GM19351 (cell line): ENCODE data around the gene MITD1.
"Not testable (repeated sequence)": the region's sequence is repeated elsewhere in the genome, so short reads cannot be mapped to it uniquely, and the experiment has no call there.

ENCODE experiments used
- ATAC-seq: cut with Tn5 transposase; IDR thresholded peaks from one replicate; pipeline ENCODE4 v1.9.1; 2021; ENCODE audit warnings: mild to moderate bottlenecking, moderate library complexity; ENCODE audit not compliant: unreplicated experiment

The MITD1 gene

GRCh38 chr2:99180755-99181623 is at the start of gene MITD1, which contains the start of gene MRPL30:
MITD1 (minus strand) TSS chr2:99181058; CDS start chr2:99180981, 77 bp downstream.
MRPL30 (plus strand) TSS chr2:99181184; CDS start chr2:99186204, 5,020 bp downstream.
- peak; percentile 93 for ATAC-seq

- no peak for ATAC-seq
Measured at GRCh38 chr2:99217929-99218501, 37.2 kb upstream of the MITD1 start.

GRCh38 chr2:99216096-99216495 is 35.2 kb upstream of the MITD1 start:
- no peak for ATAC-seq

DNA sequence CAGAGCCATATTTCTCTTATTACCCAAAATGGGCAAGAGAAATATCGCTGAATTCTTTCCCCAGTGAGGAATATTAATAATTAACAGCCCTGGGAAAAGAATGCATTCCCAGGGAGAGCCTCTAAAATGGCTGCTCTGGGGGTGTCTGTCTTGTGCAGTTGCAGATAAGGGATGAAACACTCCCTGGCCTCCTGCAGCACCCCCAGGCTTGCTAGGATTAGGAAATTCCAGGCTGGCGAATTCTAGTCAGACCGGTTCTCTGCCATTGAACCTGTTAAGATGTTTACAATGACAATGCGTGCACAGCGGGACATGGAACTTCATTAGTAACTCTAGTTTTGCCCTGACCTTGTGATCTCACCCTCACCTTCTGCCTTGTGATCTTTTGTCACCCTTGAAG is 24.6 kb upstream of the MITD1 start:
- ATAC-seq: no peak

DNA sequence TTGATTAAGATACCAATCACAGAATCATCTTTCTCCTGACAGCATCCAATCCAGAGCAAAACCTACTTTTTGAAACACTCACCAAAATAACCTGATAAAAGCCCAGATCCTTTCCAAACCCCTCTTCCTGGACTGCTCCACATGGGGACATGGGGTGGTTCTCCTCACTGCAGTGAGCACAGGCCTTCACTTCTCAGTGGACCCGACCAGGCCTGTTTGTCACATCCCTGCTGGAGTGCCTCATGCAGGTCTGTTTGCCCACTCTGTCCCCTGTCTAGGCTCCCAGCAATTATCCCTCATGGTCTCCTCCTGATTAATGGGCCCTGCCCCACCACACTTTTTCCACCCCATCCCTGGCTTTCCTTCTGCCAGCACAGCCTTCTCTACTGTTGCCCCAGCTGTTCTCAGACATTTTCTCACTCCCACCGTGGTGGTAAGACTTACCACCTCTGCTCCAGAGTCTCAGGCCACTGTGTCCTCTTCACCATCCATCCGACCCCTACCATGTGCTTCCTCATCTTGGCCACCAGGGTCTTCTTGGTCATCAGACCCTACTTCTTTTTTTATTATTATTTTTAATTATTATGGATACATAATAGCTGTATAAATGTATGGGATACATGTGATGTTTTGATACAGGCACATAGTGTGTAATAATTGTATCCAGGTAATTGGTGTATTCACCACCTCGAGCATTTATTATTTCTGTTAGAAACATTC is 21.3 kb upstream of the MITD1 start:
- ATAC-seq: no peak

GRCh38 chr2:99200076-99200800 is 19.4 kb upstream of the MITD1 start:
- no peak for ATAC-seq

GRCh38 chr2:99198103-99198841 is 17.4 kb upstream of the MITD1 start:
- no peak for ATAC-seq

GRCh38 chr2:99192364-99192763 is 11.5 kb upstream of the MITD1 start:
- not testable (repeated sequence) for ATAC-seq

- ATAC-seq: no peak
Measured at GRCh38 chr2:99190548-99190947, 9.7 kb upstream of the MITD1 start.

GRCh38 chr2:99188357-99188756 is 7.5 kb upstream of the MITD1 start:
- ATAC-seq: no peak

DNA sequence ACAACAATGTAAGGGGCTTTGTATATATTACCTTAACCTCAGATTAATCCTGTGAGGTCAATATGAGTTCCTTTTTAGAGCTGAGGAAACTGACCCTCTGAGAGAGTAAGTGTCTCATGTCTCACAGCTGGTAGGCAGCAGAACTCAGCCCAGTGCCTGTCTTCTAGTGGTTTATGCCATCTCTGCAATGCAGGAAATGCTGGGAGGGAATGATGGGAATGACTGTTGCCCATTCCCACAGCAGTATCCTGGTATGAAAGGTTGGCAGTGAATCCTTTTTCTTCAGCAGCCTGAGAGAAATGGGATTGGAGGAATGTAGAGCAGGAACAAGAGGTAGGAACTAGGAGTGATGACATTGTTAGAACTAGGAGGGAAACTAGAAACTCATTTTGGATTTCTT is 6.2 kb upstream of the MITD1 start:
- no peak for ATAC-seq

- no peak for ATAC-seq
Measured at GRCh38 chr2:99184811-99185210, 4.0 kb upstream of the MITD1 start.

DNA sequence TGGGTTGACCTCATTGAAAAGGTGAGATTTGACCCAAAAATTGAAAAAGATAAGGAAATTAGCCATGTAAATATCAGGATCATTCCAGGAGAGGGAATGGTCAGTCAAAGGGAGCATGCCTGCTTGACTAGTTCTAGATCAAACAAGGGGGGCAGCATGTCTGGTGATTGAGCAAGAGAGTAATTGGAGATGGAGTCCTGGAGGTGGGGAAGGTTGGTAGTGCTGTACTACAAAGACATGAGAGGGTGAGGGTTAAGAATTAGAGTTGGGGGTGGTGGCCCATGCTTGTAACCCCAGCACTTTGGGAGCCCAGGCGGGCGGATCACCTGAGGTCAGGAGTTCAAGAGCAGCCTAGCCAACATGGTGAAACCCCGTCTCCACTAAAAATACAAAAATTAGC is 2.2 kb upstream of the MITD1 start:
- ATAC-seq: no peak

- ATAC-seq: no peak
Measured at GRCh38 chr2:99181624-99182000, 754 bp upstream of the MITD1 start.

DNA sequence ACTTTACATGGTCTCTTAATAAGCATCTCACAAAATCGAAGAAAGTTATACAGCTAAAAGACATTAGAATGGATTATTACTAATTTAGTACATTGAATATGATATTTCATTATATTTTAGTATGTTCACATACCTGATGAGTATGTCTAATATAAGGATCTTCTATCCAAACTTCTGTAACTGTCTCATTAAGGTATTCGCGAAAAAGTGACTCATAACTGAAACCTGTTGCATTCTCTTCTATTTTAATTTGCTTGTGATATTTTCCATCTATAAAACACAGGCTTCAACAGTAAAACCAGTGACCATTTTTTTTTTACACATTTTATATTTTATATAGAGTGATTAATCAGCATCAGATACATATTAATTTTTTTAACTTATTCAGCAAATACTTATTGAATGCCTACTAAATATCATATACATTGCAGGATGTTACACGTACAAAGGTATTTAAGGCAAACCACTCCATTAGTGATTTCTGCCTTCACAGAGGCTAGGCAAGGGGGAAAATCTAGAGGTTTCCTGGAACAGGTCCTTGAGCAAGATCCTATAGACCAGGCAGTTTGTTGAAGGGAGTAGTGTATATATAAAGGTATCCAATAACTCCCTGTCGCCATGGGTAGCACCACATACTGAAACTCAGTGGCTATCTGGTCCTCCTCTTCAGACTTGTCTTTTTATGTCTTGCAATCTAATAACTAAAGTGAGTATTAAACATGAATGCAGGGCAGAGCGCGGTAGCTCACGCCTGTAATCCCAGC is 9.3 kb downstream of the MITD1 start:
- no peak for ATAC-seq

- no peak for ATAC-seq
Measured at GRCh38 chr2:99169534-99169933, 11.3 kb downstream of the MITD1 start.

- ATAC-seq: no peak
Measured at GRCh38 chr2:99166218-99166617, 14.6 kb downstream of the MITD1 start.

DNA sequence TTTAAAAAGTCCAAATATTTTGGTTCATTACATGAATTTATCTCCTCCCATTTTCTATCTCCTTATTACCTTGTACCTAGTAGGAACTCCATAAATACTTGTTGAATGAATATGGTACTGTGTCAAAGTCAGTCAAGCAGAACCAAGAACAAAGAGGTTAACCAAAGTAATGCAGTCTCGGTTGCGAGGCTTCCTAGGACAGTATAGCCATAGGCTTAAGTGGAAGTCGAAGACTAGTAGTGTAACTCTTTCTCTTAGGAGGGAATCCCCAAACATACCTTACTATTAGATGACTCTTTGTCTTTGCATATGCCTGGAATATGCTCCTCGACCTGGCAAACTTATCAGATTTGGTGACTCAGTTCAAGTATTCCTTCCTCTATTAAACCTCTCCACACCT is 21.3 kb downstream of the MITD1 start:
- ATAC-seq: no peak

- ATAC-seq: no peak
Measured at GRCh38 chr2:99158599-99158998, 22.3 kb downstream of the MITD1 start.

DNA sequence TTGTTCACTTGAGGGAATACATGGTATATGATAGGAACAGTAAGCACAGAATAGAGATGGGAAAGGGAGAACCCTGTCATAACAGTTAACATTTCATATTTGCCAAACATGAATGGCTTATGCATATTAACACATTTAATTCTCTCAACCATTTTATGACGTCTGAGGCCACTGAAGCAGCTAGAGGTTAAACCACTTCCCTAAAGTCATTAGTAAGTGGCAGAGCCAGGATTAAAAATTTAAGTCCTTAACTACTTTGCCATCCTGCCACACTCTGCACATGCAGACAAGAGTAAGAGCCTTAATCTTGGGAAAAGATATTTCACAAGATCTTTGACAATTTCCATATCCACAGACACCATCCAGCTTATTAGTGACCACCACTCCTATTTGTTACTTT is 24.0 kb downstream of the MITD1 start:
- ATAC-seq: no peak
